Small intestine (tissue), 7 donors: ENCODE data around the gene RCOR1. TPM values are rescaled to one million over a fixed set of nuclear protein-coding genes. Genes with fewer than 3 reads are reported as not detected.
A peak's percentile ranks its signal among the peaks of the same experiment; 100 is the strongest.

Experiments used
- DNase-seq, 2 donors: peaks; one replicate each; pipeline versions ENCODE4 v3.0.0 to v3.0.0-alpha.2; 2013
- FAIRE-seq: peaks from 2 replicates; lab custom pipeline; 2012; peaks lifted over from hg19 to GRCh38; lab: Jason Lieb, UNC
- H3K27ac ChIP-seq, 3 donors: one replicate each; pipeline ENCODE4 v1.5.1; 2013; ENCODE audit warnings: low read length in 2 of 3, mild to moderate bottlenecking in 2 of 3, control low read depth in 1 of 3, inconsistent platforms in 1 of 3, low read depth in 1 of 3, moderate library complexity in 1 of 3
- H3K27me3 ChIP-seq, 3 donors: one replicate each; pipeline ENCODE4 v1.6.1; 2013; ENCODE audit warnings: low read length in 3 of 3, inconsistent platforms in 1 of 3; ENCODE audit not compliant: control insufficient read depth in 3 of 3, insufficient read depth in 3 of 3
- H3K36me3 ChIP-seq, 3 donors: one replicate each; pipeline ENCODE4 v1.6.1; 2013; ENCODE audit warnings: low read length in 3 of 3, inconsistent platforms in 1 of 3, low read depth in 1 of 3, mild to moderate bottlenecking in 1 of 3, moderate library complexity in 1 of 3; ENCODE audit not compliant: control insufficient read depth in 3 of 3, insufficient read depth in 2 of 3
- H3K4me1 ChIP-seq, 3 donors: one replicate each; pipeline ENCODE4 v1.6.1; 2013; ENCODE audit warnings: low read length in 2 of 3, inconsistent platforms in 1 of 3, low read depth in 1 of 3, mild to moderate bottlenecking in 1 of 3, moderate library complexity in 1 of 3; ENCODE audit not compliant: control insufficient read depth in 3 of 3, insufficient read depth in 2 of 3
- H3K4me3 ChIP-seq, 3 donors: one replicate each; pipeline ENCODE4 v1.5.1; 2013; ENCODE audit warnings: low read length in 3 of 3, control low read depth in 1 of 3, inconsistent platforms in 1 of 3, low read depth in 1 of 3, mild to moderate bottlenecking in 1 of 3, moderate library complexity in 1 of 3
- H3K9me3 ChIP-seq, 2 donors: one replicate each; pipeline ENCODE4 v1.6.1; 2013; ENCODE audit warnings: low read depth in 1 of 2, low read length in 1 of 2; ENCODE audit not compliant: control insufficient read depth in 2 of 2, insufficient read depth in 1 of 2
- WGBS, 3 donors: extraction: QIAGEN DNeasy Blood & Tissue Kit; methylation state at CpG; one replicate each; pipeline ENCODE4 v1.1.7; 2013; 5-methylcytosine and 5-hydroxymethylcytosine counted together
- polyA plus RNA-seq, 4 donors: library from polyadenylated mRNA; stranded (reverse) in 3 of 4; unstranded in 1 of 4; fragments of 200-250 nt in 3 of 4; fragments of 120-200 nt in 1 of 4; gene quantifications; one replicate each; pipeline versions ENCODE4 v1.2.1 to v1.2.3, GENCODE V29; 2013
- donor health status: healthy with polysubstance abuse.
- donor health status: control.
- donor health status: control.
- donor health status: Bipolar disorder and iron deficiency.
- donor health status: healthy.

Gene RCOR1
- polyA plus RNA-seq, 4 donors: 9.2 to 22.6 (median 12.3) TPM

DNA sequence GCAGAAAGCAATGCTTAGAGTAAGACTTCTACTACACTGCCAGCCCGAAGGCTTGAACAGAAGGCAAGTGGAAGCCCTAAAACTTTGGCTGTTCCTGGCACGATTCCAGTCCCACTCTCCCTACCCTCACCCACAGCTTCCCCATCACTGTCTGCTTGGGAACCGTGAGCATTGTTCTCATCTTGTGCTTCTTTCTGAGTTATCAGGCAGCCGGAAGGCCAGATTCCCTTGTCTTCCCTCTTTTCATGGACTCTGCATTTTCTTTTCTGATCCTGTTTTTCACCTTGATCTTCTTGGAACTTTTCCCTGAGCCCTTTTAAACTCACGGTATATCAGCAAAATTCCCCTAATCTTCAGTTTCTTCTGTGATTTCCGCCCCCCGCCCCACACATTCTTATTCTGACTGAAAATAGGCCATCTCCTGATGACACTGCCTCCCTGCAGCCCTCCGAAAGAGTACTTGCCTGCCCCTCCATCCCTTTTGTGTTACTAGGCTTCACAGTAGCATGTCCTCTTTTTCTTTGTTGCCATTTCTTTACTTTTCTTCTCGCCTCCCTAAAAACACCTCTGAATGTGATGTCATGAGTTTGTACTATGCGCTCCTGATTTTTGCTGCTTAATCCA is 29.9 kb downstream of the RCOR1 start:
- Histone ChIP-seq H3K9me3 (no peaks in the 10 kb centered on the region), H3K36me3 (peaks cover 0 to 5% (median 0%) of the 10 kb centered on the region in 3 donors), H3K4me3 (no peak overlapping the region), H3K27ac (no peak overlapping the region), H3K4me1 (no peaks in the 10 kb centered on the region), H3K27me3 (no peaks in the 10 kb centered on the region)
- 66 to 72% (median 67%) methylated on average over 10 of the region's 10 CpGs for WGBS, 3 donors
- FAIRE-seq: no peak
- DNase-seq: no peak

DNA sequence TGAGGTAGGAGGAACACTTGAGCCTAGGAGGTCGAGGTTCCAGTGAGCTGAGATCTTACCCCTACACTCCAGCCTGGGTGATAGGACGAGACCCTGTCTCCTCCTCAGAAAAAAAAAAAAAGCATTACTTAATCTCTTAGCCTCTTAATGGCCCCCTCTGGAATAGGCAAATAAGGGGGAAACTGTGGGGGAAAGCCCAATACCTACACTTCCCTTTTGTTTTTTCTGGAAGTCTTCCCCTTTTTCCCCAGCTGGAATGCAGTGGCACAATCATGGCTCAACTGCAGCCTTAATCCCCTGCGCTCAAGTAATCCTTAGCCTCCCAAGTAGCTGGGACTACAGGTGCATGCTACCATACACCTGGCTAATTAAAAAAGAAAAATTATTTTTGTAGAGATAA is 32.2 kb downstream of the RCOR1 start:
- H3K27me3 ChIP-seq: no peaks in the 10 kb centered on the region
- peaks cover 0 to 8% (median 2%) of the 10 kb centered on the region in 3 donors for H3K36me3 ChIP-seq
- WGBS, 3 donors: 91 to 95% (median 94%) methylated on average over 2 to 3 of the region's 3 CpGs
- H3K4me1 ChIP-seq: peaks cover 0 to 8% (median 5%) of the 10 kb centered on the region in 3 donors
- no peaks in the 10 kb centered on the region for H3K9me3 ChIP-seq
- no peak overlapping the region for H3K27ac ChIP-seq
- H3K4me3 ChIP-seq: no peak overlapping the region
- FAIRE-seq: no peak
- DNase-seq: no peak

DNA sequence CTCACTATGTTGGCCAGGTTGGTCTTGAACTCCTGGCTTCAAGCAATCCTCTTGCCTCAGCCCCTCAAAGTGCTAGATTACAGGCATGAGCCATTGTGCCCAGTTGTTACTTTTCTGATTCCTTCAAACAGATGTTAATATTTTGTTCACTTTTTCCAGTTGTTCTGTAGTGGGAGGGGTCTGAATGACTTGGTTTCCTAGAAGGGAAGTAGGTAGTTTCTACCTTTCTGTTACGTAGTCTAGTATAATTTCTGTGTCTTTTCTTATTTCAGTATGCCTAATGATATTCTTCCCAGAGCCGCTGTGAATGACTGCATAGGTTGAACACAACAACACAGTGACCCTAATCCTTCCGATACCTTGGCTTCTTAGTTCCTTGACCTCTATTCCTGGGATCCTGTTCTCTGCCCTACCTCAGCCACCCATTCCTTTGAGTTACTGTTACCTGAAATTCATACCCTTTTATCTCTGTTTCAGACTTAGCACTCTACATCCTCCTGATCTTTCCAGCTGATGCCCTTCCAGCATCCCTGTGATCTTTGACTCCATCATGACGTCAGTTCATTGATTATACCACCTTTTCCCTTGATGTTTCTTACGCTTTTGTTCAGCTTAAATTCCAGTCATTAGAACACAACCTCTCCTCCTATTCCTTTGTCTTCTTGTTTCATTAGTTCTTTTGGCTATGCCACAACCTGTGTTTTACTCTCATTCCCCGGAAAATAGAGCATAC is 33.3 kb downstream of the RCOR1 start:
- no peak overlapping the region for H3K27ac ChIP-seq
- peaks cover 0 to 12% (median 7%) of the 10 kb centered on the region in 3 donors for H3K4me1 ChIP-seq
- H3K9me3 ChIP-seq: no peaks in the 10 kb centered on the region
- H3K27me3 ChIP-seq: no peaks in the 10 kb centered on the region
- no peak overlapping the region for H3K4me3 ChIP-seq
- no peak for FAIRE-seq
- 62 to 75% (median 65%) methylated on average over 6 of the region's 6 CpGs for WGBS, 3 donors
- DNase-seq: peak in 1 of 2 donors; percentile 60
- peaks cover 0 to 3% (median 2%) of the 10 kb centered on the region in 3 donors for H3K36me3 ChIP-seq

DNA sequence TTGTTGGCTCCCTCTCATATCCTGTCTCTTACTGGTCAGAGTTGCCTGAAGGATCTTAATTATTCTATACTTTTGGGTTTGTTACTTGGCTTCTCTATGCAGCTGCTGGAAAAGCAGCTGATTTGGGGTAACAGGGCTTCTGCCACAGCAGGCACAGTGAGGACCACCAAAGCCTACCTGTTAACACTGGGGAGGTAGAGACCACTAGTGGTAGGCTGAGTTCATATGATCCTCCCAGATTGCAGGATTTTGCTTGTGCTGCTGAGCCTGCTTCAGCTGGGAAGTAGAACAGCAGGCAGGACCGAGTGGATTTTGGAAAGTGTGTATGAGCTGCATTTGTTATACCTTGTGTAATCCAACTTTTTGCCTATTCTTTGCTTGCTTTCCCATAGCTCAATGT is 34.1 kb downstream of the RCOR1 start:
- no peak for FAIRE-seq
- peaks cover 0 to 12% (median 7%) of the 10 kb centered on the region in 3 donors for H3K4me1 ChIP-seq

DNA sequence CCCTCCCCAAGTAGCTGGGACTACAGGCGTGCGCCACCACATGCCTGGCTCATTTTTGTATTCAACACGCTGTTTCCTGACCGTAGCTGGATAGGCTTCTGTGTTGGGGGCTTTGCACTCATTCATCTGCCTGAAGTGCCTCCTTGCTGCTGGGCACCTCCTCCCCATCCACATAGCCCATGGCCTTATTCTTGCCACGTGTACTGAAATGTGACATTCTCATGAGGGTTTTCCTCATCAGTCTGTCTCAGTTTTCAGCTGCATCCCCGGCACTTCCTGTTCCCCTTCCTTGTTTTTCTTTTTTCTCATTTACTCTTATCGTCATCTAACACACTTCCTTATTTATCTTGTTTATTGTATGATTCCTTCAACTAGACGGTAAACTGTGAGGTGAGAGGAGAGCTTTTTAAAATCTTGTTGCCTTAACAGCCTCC is 36.6 kb downstream of the RCOR1 start:
- DNase-seq: no peak
- H3K27ac ChIP-seq: no peak overlapping the region

More for the DNA sequence above, 34.1 kb downstream of the RCOR1 start:
- H3K36me3 ChIP-seq: peaks cover 0 to 3% (median 2%) of the 10 kb centered on the region in 3 donors
- no peaks in the 10 kb centered on the region for H3K27me3 ChIP-seq
- H3K9me3 ChIP-seq: no peaks in the 10 kb centered on the region
- no peak overlapping the region for H3K4me3 ChIP-seq
- no peak overlapping the region for H3K27ac ChIP-seq
- 74 to 97% (median 95%) methylated on average over 1 of the region's 1 CpG for WGBS, 3 donors
- no peak for DNase-seq

DNA sequence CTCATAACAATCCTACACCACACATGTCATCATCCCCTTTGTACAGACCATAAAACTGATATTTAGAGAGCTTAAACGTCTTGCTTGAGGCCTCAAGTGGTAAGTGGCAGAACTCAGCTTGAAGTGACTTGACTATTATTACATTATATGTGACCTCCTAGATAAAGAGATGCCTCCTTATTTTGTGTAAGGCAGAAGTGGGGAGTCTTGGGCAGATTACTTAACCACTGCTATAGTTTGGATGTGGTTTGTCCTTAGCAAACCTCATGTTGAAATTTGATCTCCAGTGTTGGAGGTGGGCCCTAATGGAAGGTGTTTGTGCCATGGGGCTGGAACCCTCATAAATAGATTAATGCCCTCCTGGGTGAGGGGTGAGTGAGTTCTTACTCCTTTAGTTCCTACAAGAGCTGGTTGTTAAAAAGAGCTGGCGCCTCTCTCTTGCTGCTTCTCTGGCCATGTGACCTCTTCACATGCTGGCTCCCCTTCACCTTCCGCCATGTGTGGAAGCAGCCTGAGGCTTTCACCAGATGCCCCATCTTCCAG is 37.4 kb downstream of the RCOR1 start:
- WGBS, 3 donors: 70 to 73% (median 71%) methylated on average over 3 of the region's 3 CpGs
- H3K4me1 ChIP-seq: peaks cover 0 to 12% (median 7%) of the 10 kb centered on the region in 3 donors
- FAIRE-seq: no peak

More for the DNA sequence above, 36.6 kb downstream of the RCOR1 start:
- Histone ChIP-seq H3K4me3 (no peak overlapping the region), H3K27me3 (no peaks in the 10 kb centered on the region), H3K36me3 (peaks cover 0 to 7% (median 2%) of the 10 kb centered on the region in 3 donors), H3K4me1 (peaks cover 0 to 12% (median 7%) of the 10 kb centered on the region in 3 donors), H3K9me3 (no peaks in the 10 kb centered on the region)
- 65 to 74% (median 71%) methylated on average over 8 of the region's 8 CpGs for WGBS, 3 donors
- FAIRE-seq: no peak

DNA sequence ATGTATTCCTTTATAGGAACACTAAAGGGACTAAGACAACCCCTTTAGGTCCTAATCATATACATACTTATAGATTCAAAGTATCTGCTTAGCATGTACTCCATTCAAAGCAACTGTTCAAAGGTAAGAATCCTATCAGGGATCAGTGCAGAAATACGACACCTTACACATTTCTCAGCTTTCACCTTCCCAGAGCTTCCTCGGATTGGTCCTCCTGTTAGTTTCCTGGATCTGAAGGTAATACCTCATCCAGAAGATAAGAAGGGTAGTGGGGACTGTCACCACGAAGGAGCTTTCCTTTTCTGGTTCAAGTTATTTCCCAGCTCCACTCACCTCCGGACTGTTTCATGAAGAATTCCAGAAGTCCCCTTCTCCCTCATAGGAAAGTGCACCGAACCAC is 38.0 kb downstream of the RCOR1 start:
- Histone ChIP-seq H3K4me3 (no peak overlapping the region), H3K4me1 (peaks cover 0 to 12% (median 7%) of the 10 kb centered on the region in 3 donors), H3K9me3 (no peaks in the 10 kb centered on the region), H3K36me3 (peaks cover 0 to 7% (median 2%) of the 10 kb centered on the region in 3 donors), H3K27ac (peak overlapping the region in 2 of 3 donors; percentile 21 to 52), H3K27me3 (no peaks in the 10 kb centered on the region)
- no peak for FAIRE-seq
- WGBS, 3 donors: 44 to 55% (median 49%) methylated on average over 5 of the region's 5 CpGs
- DNase-seq: peak in 1 of 2 donors; percentile 56

More for the DNA sequence above, 37.4 kb downstream of the RCOR1 start:
- H3K4me3 ChIP-seq: no peak overlapping the region
- H3K9me3 ChIP-seq: no peaks in the 10 kb centered on the region
- H3K36me3 ChIP-seq: peaks cover 0 to 7% (median 2%) of the 10 kb centered on the region in 3 donors
- DNase-seq: no peak
- peak overlapping the region in 1 of 3 donors; percentile 48 for H3K27ac ChIP-seq
- no peaks in the 10 kb centered on the region for H3K27me3 ChIP-seq

DNA sequence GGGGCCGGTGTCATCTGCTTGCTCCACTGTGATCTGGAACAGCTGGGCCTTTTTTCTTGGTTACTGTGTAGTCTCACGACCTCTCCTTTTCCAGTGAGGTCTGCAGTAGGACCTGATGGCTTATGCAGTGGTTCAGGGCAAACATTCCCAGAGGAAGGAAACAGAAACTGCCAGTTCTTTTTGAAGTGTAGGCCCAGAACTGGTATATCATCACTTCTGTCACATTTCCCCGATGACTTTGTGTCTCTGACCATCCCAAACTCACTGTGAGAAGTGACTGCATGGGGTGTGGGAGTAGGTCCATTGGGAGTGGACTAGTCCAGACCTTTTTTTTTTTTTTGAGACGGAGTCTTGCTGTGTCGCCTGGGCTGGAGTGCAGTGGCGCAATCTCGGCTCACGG is 38.4 kb downstream of the RCOR1 start:
- Histone ChIP-seq H3K4me1 (peaks cover 0 to 12% (median 7%) of the 10 kb centered on the region in 3 donors), H3K27ac (peak overlapping the region in 2 of 3 donors; percentile 21 to 52), H3K27me3 (no peaks in the 10 kb centered on the region), H3K36me3 (peaks cover 0 to 7% (median 2%) of the 10 kb centered on the region in 3 donors), H3K9me3 (no peaks in the 10 kb centered on the region), H3K4me3 (no peak overlapping the region)
- 82 to 89% (median 88%) methylated on average over 8 of the region's 8 CpGs for WGBS, 3 donors
- no peak for FAIRE-seq
- no peak for DNase-seq
